SJSA1 (cell line): Measurements from ENCODE around the gene PVRIG. TPM values are rescaled to one million over a fixed set of nuclear protein-coding genes. Genes with fewer than 3 reads are reported as not detected.
"Not testable (repeated sequence)": the region's sequence is repeated elsewhere in the genome, so short reads cannot be mapped to it uniquely, and the experiment has no call there.

Experiments used
- DNase-seq, 2 experiments: peaks; one replicate each; pipeline ENCODE4 v3.0.0-alpha.2; 2015 to 2020; ENCODE audit warnings: low spot score in 2 of 2, low read depth in 1 of 2
- H3K27ac ChIP-seq: fragments of 250-450 bp; sonication (Bioruptor Pico); 2 replicates; pipeline ENCODE4 v1.5.1; 2020; ENCODE audit warnings: mild to moderate bottlenecking, moderate library complexity
- H3K27me3 ChIP-seq: fragments of 250-450 bp; sonication (Bioruptor Pico); replicated peaks from 2 replicates; pipeline ENCODE4 v1.5.1; 2020; ENCODE audit warnings: mild to moderate bottlenecking, moderate library complexity
- H3K36me3 ChIP-seq: fragments of 250-450 bp; sonication (Bioruptor Pico); 2 replicates; pipeline ENCODE4 v1.5.1; 2020; ENCODE audit warnings: mild to moderate bottlenecking
- H3K4me1 ChIP-seq: fragments of 250-450 bp; sonication (Bioruptor Pico); replicated peaks from 2 replicates; pipeline ENCODE4 v1.6.1; 2021; ENCODE audit warnings: mild to moderate bottlenecking
- H3K4me3 ChIP-seq: fragments of 250-450 bp; sonication (Bioruptor Pico); 2 replicates; pipeline ENCODE4 v1.5.1; 2020; ENCODE audit warnings: mild to moderate bottlenecking
- H3K9me3 ChIP-seq: fragments of 250-450 bp; sonication (Bioruptor Pico); replicated peaks from 2 replicates; pipeline ENCODE4 v1.5.1; 2020; ENCODE audit warnings: mild to moderate bottlenecking
- total RNA-seq: library from RNA; depleted of rRNA; stranded (reverse); fragments of >200 nt; shearing (Covaris generic); gene quantifications from 2 replicates; pipeline ENCODE4 v1.2.3, GENCODE V29; 2014

PVRIG gene
- total RNA-seq, 1 experiment from 2014 or later: 1.7 TPM

- Histone ChIP-seq H3K4me3 (no peak overlapping the region), H3K27me3 (peaks cover 9% of the 10 kb centered on the region), H3K27ac (no peak overlapping the region), H3K4me1 (no peaks in the 10 kb centered on the region), H3K9me3 (no peaks in the 10 kb centered on the region), H3K36me3 (no peaks in the 10 kb centered on the region)
- DNase-seq: no peak
Measured at GRCh38 chr7:100210805-100211204, 8.9 kb upstream of the PVRIG start.

- Histone ChIP-seq H3K27me3 (peaks cover 9% of the 10 kb centered on the region), H3K27ac (no peak overlapping the region), H3K36me3 (no peaks in the 10 kb centered on the region), H3K4me3 (no peak overlapping the region), H3K4me1 (no peaks in the 10 kb centered on the region), H3K9me3 (no peaks in the 10 kb centered on the region)
- no peak for DNase-seq
Measured at GRCh38 chr7:100211342-100211780, 8.4 kb upstream of the PVRIG start.

- H3K4me1 ChIP-seq: no peaks in the 10 kb centered on the region
- DNase-seq: no peak
- H3K4me3 ChIP-seq: no peak overlapping the region
- no peaks in the 10 kb centered on the region for H3K9me3 ChIP-seq
- peaks cover 9% of the 10 kb centered on the region; the same call in 1 of the 2 replicates for H3K27me3 ChIP-seq
- H3K36me3 ChIP-seq: no peaks in the 10 kb centered on the region
- no peak overlapping the region for H3K27ac ChIP-seq
Measured at GRCh38 chr7:100212631-100213286, 7.0 kb upstream of the PVRIG start.

- no peak for DNase-seq
- Histone ChIP-seq H3K9me3 (no peaks in the 10 kb centered on the region), H3K36me3 (no peaks in the 10 kb centered on the region), H3K4me3 (no peak overlapping the region), H3K27me3 (peaks cover 2% of the 10 kb centered on the region; the same call in 1 of the 2 replicates), H3K27ac (no peak overlapping the region), H3K4me1 (no peaks in the 10 kb centered on the region)
Measured at GRCh38 chr7:100213672-100214071, 6.1 kb upstream of the PVRIG start.

DNA sequence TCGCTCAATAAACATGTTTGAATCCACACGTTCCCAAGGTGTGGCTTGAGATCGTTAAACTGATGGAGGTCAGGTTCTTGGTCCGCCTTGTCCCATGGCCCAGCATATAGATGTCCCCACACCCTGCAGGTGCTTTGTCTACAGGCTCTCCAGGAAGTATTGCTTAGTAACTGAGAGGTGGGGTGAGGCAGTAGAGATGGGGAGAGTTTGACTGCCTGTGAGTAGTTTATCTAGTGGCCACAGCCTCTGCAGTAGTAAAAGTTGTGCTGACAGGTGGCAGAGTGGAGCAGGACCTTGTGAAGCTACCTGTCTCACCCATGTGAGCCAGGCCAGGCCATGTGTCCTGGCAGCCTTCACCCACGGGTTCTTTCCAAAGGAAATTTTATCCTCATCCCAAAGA lies 5.4 kb upstream of the PVRIG start:
- H3K4me3 ChIP-seq, H3K27me3 ChIP-seq, H3K36me3 ChIP-seq, H3K4me1 ChIP-seq, H3K27ac ChIP-seq, DNase-seq, H3K9me3 ChIP-seq: not testable (repeated sequence)

- Histone ChIP-seq H3K9me3 (no peaks in the 10 kb centered on the region), H3K4me1 (peaks cover 1% of the 10 kb centered on the region), H3K27me3 (no peaks in the 10 kb centered on the region), H3K4me3 (no peak overlapping the region), H3K27ac (no peak overlapping the region), H3K36me3 (no peaks in the 10 kb centered on the region)
- no peak for DNase-seq
Measured at GRCh38 chr7:100215895-100216294, 3.9 kb upstream of the PVRIG start.

DNA sequence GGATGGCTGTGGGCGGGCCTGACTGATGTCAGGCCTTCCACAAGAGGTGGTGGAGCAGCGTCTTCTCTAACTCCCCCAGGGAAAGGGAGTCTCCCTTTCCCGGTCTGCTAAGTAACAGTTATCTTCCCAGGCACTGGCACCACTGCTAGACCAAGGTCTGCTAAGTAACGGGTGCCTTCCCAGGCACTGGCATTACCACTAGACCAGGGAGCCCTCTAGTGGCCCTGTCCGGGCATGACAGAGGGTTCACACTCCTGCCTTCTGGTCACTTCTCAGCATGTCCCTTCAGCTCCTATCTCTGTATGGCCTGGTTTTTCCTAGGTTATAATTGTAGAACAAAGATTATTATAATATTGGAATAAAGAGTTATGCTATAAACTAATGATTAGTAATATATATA lies 1.8 kb upstream of the PVRIG start:
- not testable (repeated sequence) for H3K4me1 ChIP-seq, H3K9me3 ChIP-seq, H3K4me3 ChIP-seq, H3K27me3 ChIP-seq, H3K36me3 ChIP-seq, H3K27ac ChIP-seq
- DNase-seq: peak; percentile 28 to 90

DNA sequence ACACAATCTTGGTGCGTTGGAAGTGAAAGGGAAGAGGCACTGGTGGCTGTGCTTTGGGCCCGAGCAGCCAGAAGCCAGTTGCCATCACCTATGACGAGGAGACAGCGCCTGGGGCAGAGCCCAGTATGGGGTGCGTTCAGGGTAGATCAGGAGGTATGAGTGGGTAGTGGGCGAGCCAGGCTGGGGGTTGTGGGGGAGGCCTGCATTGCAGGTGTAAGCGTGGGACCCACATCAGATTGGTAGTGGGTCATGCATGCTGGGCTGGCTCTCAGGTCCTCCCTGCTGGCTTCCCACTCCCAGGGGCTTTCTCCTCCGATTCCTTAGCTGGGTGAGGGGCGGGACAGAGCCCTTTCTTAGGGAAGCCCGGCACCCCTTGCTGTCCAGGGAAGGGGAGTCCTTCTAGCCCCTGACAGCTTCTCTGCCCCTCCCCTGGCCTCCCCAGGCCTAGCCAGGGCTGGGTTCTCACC lies 445 bp upstream of the PVRIG start:
- Histone ChIP-seq H3K27me3 (no peaks in the 10 kb centered on the region), H3K27ac (no peak overlapping the region), H3K9me3 (no peaks in the 10 kb centered on the region), H3K36me3 (no peaks in the 10 kb centered on the region), H3K4me1 (peaks cover 7% of the 10 kb centered on the region), H3K4me3 (no peak overlapping the region)
- no peak for DNase-seq

DNA sequence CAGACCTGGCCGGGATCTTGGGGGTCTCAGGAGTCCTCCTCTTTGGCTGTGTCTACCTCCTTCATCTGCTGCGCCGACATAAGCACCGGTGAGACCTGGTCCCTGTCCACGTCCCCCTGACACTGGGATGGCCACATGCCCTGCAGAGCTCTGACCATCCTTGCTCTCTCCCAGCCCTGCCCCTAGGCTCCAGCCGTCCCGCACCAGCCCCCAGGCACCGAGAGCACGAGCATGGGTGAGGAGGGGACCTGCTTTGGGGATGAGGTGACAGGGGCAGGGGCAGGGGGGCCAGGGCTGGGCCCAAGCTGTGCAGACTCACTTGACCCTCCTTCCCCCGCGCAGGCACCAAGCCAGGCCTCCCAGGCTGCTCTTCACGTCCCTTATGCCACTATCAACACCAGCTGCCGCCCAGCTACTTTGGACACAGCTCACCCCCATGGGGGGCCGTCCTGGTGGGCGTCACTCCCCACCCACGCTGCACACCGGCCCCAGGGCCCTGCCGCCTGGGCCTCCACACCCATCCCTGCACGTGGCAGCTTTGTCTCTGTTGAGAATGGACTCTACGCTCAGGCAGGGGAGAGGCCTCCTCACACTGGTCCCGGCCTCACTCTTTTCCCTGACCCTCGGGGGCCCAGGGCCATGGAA lies 959 bp downstream of the PVRIG start:
- peak in 1 of 2 experiments; percentile 7 for DNase-seq
- Histone ChIP-seq H3K4me1 (peaks cover 17% of the 10 kb centered on the region), H3K4me3 (no peak overlapping the region), H3K9me3 (no peaks in the 10 kb centered on the region), H3K27me3 (no peaks in the 10 kb centered on the region), H3K36me3 (no peaks in the 10 kb centered on the region), H3K27ac (no peak overlapping the region)

DNA sequence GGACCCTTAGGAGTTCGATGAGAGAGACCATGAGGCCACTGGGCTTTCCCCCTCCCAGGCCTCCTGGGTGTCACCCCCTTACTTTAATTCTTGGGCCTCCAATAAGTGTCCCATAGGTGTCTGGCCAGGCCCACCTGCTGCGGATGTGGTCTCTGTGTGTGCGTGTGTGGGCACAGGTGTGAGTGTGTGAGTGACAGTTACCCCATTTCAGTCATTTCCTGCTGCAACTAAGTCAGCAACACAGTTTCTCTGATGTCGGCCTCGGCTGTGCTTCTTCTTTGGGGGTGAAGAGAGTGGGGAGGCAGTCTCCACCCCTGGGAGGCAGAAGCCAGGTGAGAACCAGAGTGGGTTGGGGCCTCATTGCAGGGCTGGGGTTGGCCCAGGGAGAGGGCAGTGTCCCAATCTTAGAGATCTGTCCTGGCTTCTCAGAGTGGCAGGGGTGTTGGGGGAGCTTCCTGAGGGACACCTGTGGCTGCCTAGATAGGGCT lies 1.5 kb downstream of the PVRIG start:
- no peak overlapping the region for H3K4me3 ChIP-seq
- H3K27me3 ChIP-seq: no peaks in the 10 kb centered on the region
- DNase-seq: no peak
- H3K4me1 ChIP-seq: peaks cover 17% of the 10 kb centered on the region
- no peak overlapping the region for H3K27ac ChIP-seq
- H3K9me3 ChIP-seq: no peaks in the 10 kb centered on the region
- no peaks in the 10 kb centered on the region for H3K36me3 ChIP-seq

- Histone ChIP-seq H3K27me3 (no peaks in the 10 kb centered on the region), H3K36me3 (no peaks in the 10 kb centered on the region), H3K9me3 (no peaks in the 10 kb centered on the region), H3K4me1 (peaks cover 17% of the 10 kb centered on the region), H3K4me3 (no peak overlapping the region), H3K27ac (no peak overlapping the region)
- DNase-seq: no peak
Measured at GRCh38 chr7:100221767-100222444, 2.2 kb downstream of the PVRIG start.

DNA sequence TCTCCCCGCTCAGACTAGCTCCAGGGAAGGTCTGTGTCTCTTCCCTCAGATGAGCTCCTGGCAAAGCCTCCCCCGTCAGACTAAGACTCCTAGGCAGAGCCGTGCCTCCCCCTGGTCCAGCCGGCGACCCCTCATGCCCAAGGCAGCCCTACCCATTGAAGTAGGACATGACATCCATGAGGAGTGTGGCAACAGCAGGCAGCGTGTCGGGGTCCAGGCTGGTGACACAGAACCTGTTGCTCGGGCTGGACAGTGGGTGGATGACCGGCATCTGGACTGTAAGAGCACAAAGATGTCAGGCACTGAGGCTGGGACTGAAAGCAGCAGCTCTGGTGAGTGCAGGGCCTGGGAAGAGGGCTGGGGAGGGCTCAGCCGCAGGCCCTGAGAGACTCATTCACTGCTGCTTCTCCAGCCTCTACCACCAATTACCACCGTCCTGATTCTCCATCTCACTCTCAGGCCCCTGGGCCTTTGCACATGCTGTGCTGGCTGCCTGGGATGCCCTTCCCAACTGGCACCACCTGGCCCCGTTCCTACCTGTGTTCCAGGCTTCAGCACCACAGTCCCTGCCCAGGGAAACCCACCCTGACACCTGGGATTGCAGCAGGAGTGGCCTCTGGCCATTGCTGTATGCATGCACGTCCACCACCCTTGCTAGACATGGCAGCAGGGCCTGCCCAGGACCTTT lies 2.8 kb downstream of the PVRIG start:
- DNase-seq: no peak
- no peak overlapping the region for H3K27ac ChIP-seq
- no peaks in the 10 kb centered on the region for H3K36me3 ChIP-seq
- peaks cover 17% of the 10 kb centered on the region for H3K4me1 ChIP-seq
- no peaks in the 10 kb centered on the region for H3K27me3 ChIP-seq
- no peak overlapping the region for H3K4me3 ChIP-seq
- H3K9me3 ChIP-seq: no peaks in the 10 kb centered on the region

GRCh38 chr7:100223376-100223927 lies 3.7 kb downstream of the PVRIG start:
- DNase-seq, H3K9me3 ChIP-seq, H3K27ac ChIP-seq, H3K4me3 ChIP-seq, H3K27me3 ChIP-seq, H3K36me3 ChIP-seq: not testable (repeated sequence)
- H3K4me1 ChIP-seq: peaks cover 17% of the 10 kb centered on the region
